ENCODE results near the gene RAB44.

DNA sequence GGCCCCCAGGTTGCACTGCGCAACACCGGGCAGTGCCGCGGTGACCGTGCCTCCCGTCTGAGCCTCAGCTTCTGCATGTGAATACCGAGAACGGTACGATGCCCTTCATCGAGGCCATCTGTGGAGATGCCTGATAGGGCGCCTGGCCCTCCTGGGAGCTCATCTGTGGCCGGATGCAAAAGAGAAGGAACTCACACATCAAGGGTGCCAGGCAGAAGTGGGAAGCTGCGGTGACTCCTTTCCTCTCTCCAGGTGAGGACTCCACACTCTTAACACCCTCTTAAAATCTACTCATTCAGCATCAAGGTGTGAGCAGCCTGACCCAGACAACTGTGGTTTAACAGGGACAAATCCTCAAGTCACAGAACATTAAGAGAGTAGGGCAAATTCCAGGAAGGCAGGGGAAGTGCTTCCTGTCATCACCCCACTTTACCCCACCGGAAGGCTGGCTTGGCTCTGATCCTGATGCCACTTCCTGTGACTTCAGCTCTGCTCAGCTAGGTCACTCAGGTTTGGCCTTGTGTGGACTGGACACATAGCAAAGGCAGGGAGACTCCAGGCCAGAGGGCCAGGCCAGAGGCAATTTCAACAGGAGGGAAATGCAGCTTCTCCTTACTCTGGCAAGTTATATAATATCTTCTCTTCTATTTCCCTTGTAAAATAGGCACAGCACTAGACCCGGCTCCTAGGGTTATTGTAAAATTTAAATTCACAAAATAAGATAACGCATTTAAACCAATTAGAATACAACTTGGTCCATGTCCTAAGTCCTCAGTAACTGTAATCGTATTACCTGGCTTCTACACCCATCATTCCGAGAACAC lies 72.3 kb downstream of the RAB44 start:
- TF ChIP-seq, protein P1, sequence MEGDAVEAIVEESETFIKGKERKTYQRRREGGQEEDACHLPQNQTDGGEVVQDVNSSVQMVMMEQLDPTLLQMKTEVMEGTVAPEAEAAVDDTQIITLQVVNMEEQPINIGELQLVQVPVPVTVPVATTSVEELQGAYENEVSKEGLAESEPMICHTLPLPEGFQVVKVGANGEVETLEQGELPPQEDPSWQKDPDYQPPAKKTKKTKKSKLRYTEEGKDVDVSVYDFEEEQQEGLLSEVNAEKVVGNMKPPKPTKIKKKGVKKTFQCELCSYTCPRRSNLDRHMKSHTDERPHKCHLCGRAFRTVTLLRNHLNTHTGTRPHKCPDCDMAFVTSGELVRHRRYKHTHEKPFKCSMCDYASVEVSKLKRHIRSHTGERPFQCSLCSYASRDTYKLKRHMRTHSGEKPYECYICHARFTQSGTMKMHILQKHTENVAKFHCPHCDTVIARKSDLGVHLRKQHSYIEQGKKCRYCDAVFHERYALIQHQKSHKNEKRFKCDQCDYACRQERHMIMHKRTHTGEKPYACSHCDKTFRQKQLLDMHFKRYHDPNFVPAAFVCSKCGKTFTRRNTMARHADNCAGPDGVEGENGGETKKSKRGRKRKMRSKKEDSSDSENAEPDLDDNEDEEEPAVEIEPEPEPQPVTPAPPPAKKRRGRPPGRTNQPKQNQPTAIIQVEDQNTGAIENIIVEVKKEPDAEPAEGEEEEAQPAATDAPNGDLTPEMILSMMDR (IDR thresholded peaks at IDR 0.05; ENCODE audit: low read depth, low read length) = no peak
- TF ChIP-seq, protein P2, sequence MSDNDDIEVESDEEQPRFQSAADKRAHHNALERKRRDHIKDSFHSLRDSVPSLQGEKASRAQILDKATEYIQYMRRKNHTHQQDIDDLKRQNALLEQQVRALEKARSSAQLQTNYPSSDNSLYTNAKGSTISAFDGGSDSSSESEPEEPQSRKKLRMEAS (IDR thresholded peaks at IDR 0.05; ENCODE audit: low read depth, low read length) = peak; percentile 63
- TF ChIP-seq POLR2A (IDR thresholded peaks at IDR 0.05; ENCODE audit: extremely low read depth, insufficient read length) = no peak
